Aorta (tissue), 5 donors: ENCODE data around the gene HSD17B12. TPM values are rescaled to one million over a fixed set of nuclear protein-coding genes. Genes with fewer than 3 reads are reported as not detected.

Source experiments
- ATAC-seq: fragments of 200-7000 bp; cut with Tn5 transposase; one replicate; pipeline ENCODE4 v1.9.1; 2022; ENCODE audit warnings: moderate library complexity; ENCODE audit not compliant: low FRiP score
- DNase-seq, 2 donors: peaks; one replicate each; pipeline ENCODE4 v3.0.0-alpha.2; 2020
- H3K27ac ChIP-seq, 2 donors: one replicate each; pipeline ENCODE4 v1.5.1; 2013; ENCODE audit warnings: low read length in 2 of 2, mild to moderate bottlenecking in 2 of 2, moderate library complexity in 2 of 2, control low read depth in 1 of 2, inconsistent platforms in 1 of 2, low read depth in 1 of 2
- H3K27me3 ChIP-seq, 2 donors: one replicate each; pipeline ENCODE4 v1.6.1; 2013; ENCODE audit warnings: control low read depth in 1 of 2, low read length in 1 of 2, mild to moderate bottlenecking in 1 of 2, moderate library complexity in 1 of 2; ENCODE audit not compliant: insufficient read depth in 2 of 2, control insufficient read depth in 1 of 2
- H3K36me3 ChIP-seq, 2 donors: one replicate each; pipeline ENCODE4 v1.6.1; 2013; ENCODE audit warnings: control low read depth in 1 of 2, low read length in 1 of 2, mild to moderate bottlenecking in 1 of 2; ENCODE audit not compliant: insufficient read depth in 2 of 2, control insufficient read depth in 1 of 2
- H3K4me1 ChIP-seq, 2 donors: one replicate each; pipeline ENCODE4 v1.6.1; 2013; ENCODE audit warnings: low read length in 2 of 2, control low read depth in 1 of 2, mild to moderate bottlenecking in 1 of 2, moderate library complexity in 1 of 2; ENCODE audit not compliant: insufficient read depth in 2 of 2, control insufficient read depth in 1 of 2
- H3K4me3 ChIP-seq, 2 donors: one replicate each; pipeline ENCODE4 v1.5.1; 2013; ENCODE audit warnings: low read length in 2 of 2, control low read depth in 1 of 2, mild to moderate bottlenecking in 1 of 2
- H3K9me3 ChIP-seq: one replicate; pipeline ENCODE4 v1.6.1; 2013; ENCODE audit warnings: mild to moderate bottlenecking, low read length; ENCODE audit not compliant: control insufficient read depth
- WGBS, 2 donors: extraction: QIAGEN DNeasy Blood & Tissue Kit; methylation state at CpG; one replicate each; pipeline ENCODE4 v1.1.7; 2013; 5-methylcytosine and 5-hydroxymethylcytosine counted together
- intact Hi-C, 2 donors: fragments of 100-400 bp; cut with DNase I; formaldehyde crosslinking; loops; one replicate each; pipeline versions ENCODE4 v1.14.2 to v1.15.0; 2022
- polyA plus RNA-seq, 2 donors: library from polyadenylated mRNA; stranded (reverse); fragments of 200-250 nt; gene quantifications; one replicate each; pipeline ENCODE4 v1.2.3, GENCODE V29; 2013
- total RNA-seq, 2 donors: library from RNA; stranded (reverse); fragmentation: NEBNext Ultra II Directional; extraction: Animal tissue kit (Norgen Biotek cat#: 25700); gene quantifications; one replicate each; pipeline ENCODE4 v1.2.1, GENCODE V29; 2021
- donor health status: healthy with polysubstance abuse.
- donor health status: Bipolar disorder and iron deficiency.
- donor health status: DM: no; HTN: no; CAD: no.
- donor health status: DM: no; HTN: no; CAD: no.
- donor health status: DM: yes; HTN: yes; CAD: no.

HSD17B12 gene
- total and polyA plus RNA-seq, 4 donors: 62.2 to 108 (median 87.3) TPM

- DNase-seq (peak; percentile 94 to 96), ATAC-seq (peak; percentile 99)
- peaks cover 1 to 6% of the 10 kb centered on the region in 2 donors for H3K4me1 ChIP-seq
- intact Hi-C loops: no loop called here
- WGBS, 2 donors: 0% methylated on average over 36 of the region's 36 CpGs
- H3K36me3 ChIP-seq: no peaks in the 10 kb centered on the region
- peak within 1 kb of the TSS; percentile 83 to 87 for H3K4me3 ChIP-seq
- H3K27me3 ChIP-seq: no peaks in the 10 kb centered on the region
- no peaks in the 10 kb centered on the region for H3K9me3 ChIP-seq
- H3K27ac ChIP-seq: peak within 1 kb of the TSS in 1 of 2 donors; percentile 6
These were observed 200.2 kb downstream of the HSD17B12 start, which contains the start of gene ALKBH3 for GRCh38 chr11:43880640-43881159. Gene ALKBH3 (plus strand): TSS chr11:43880831. CDS start chr11:43882653, 1,822 bp downstream.

- intact Hi-C loops: loop anchor here in 1 of 2 donors (2.0 kb wide), 1 partner anchor 50 kb away; the partner anchor contains the start of gene C11orf96
These were observed 212.3 kb downstream of the HSD17B12 start for GRCh38 chr11:43892851-43893250.

GRCh38 chr11:43894546-43894945 lies 214.0 kb downstream of the HSD17B12 start:
- Histone ChIP-seq H3K9me3 (no peaks in the 10 kb centered on the region), H3K27me3 (no peaks in the 10 kb centered on the region), H3K4me3 (no peak overlapping the region), H3K36me3 (peaks cover 3 to 9% of the 10 kb centered on the region in 2 donors), H3K27ac (no peak overlapping the region), H3K4me1 (no peaks in the 10 kb centered on the region)
- DNase-seq (no peak), ATAC-seq (no peak)
- WGBS, 2 donors: 23 to 26% methylated on average over 2 of the region's 2 CpGs
- intact Hi-C loops: no loop called here

More at GRCh38 chr11:43892851-43893250, 212.3 kb downstream of the HSD17B12 start:
- H3K4me1 ChIP-seq: no peaks in the 10 kb centered on the region
- DNase-seq (no peak), ATAC-seq (no peak)
- H3K27ac ChIP-seq: peak overlapping the region in 1 of 2 donors; percentile 76
- H3K9me3 ChIP-seq: no peaks in the 10 kb centered on the region
- H3K27me3 ChIP-seq: no peaks in the 10 kb centered on the region
- peaks cover 3 to 5% of the 10 kb centered on the region in 2 donors for H3K36me3 ChIP-seq
- 11 to 17% methylated on average over 3 of the region's 3 CpGs for WGBS, 2 donors
- H3K4me3 ChIP-seq: no peak overlapping the region

GRCh38 chr11:43895601-43896000 lies 215.1 kb downstream of the HSD17B12 start:
- Histone ChIP-seq H3K27me3 (no peaks in the 10 kb centered on the region), H3K9me3 (no peaks in the 10 kb centered on the region), H3K27ac (no peak overlapping the region), H3K4me3 (no peak overlapping the region), H3K36me3 (peaks cover 3 to 9% of the 10 kb centered on the region in 2 donors), H3K4me1 (no peaks in the 10 kb centered on the region)
- no peak for ATAC-seq
- intact Hi-C loops: no loop called here
- DNase-seq: no peak
- WGBS, 2 donors: 50 to 56% methylated on average over 2 of the region's 2 CpGs

GRCh38 chr11:43898574-43898973 lies 218.0 kb downstream of the HSD17B12 start:
- no peak for DNase-seq
- intact Hi-C loops: no loop called here
- Histone ChIP-seq H3K9me3 (no peaks in the 10 kb centered on the region), H3K4me3 (no peak overlapping the region), H3K27me3 (no peaks in the 10 kb centered on the region), H3K36me3 (peaks cover 3 to 9% of the 10 kb centered on the region in 2 donors), H3K4me1 (no peaks in the 10 kb centered on the region), H3K27ac (no peak overlapping the region)
- 95 to 96% methylated on average over 7 of the region's 7 CpGs for WGBS, 2 donors
- no peak for ATAC-seq

- peaks cover 3 to 9% of the 10 kb centered on the region in 2 donors for H3K36me3 ChIP-seq
- 89% methylated on average over 13 of the region's 13 CpGs for WGBS, 2 donors
These were observed 218.6 kb downstream of the HSD17B12 start for GRCh38 chr11:43899094-43899493.

GRCh38 chr11:43901551-43901950 lies 221.0 kb downstream of the HSD17B12 start:
- Histone ChIP-seq H3K4me3 (no peak overlapping the region), H3K27me3 (no peaks in the 10 kb centered on the region), H3K4me1 (peaks cover 0 to 4% of the 10 kb centered on the region in 2 donors), H3K27ac (no peak overlapping the region), H3K36me3 (peaks cover 3 to 9% of the 10 kb centered on the region in 2 donors), H3K9me3 (no peaks in the 10 kb centered on the region)
- ATAC-seq (no peak), DNase-seq (no peak)
- 93 to 94% methylated on average over 4 of the region's 4 CpGs for WGBS, 2 donors
- intact Hi-C loops: no loop called here

More at GRCh38 chr11:43899094-43899493, 218.6 kb downstream of the HSD17B12 start:
- DNase-seq: no peak
- no peak overlapping the region for H3K4me3 ChIP-seq
- H3K9me3 ChIP-seq: no peaks in the 10 kb centered on the region
- intact Hi-C loops: no loop called here
- no peak for ATAC-seq
- peaks cover 0 to 1% of the 10 kb centered on the region in 2 donors for H3K4me1 ChIP-seq
- H3K27me3 ChIP-seq: no peaks in the 10 kb centered on the region
- H3K27ac ChIP-seq: no peak overlapping the region

- WGBS, 2 donors: 62 to 64% methylated on average over 2 of the region's 2 CpGs
- H3K9me3 ChIP-seq: no peaks in the 10 kb centered on the region
- no peak overlapping the region for H3K4me3 ChIP-seq
- peaks cover 0 to 4% of the 10 kb centered on the region in 2 donors for H3K4me1 ChIP-seq
- H3K27ac ChIP-seq: no peak overlapping the region
- no peaks in the 10 kb centered on the region for H3K27me3 ChIP-seq
- H3K36me3 ChIP-seq: peaks cover 0 to 4% of the 10 kb centered on the region in 2 donors
- ATAC-seq: no peak
- DNase-seq: no peak
- intact Hi-C loops: no loop called here
These were observed 222.5 kb downstream of the HSD17B12 start for GRCh38 chr11:43903078-43903477.

- H3K4me3 ChIP-seq: no peak overlapping the region
- 90 to 92% methylated on average over 4 of the region's 4 CpGs for WGBS, 2 donors
- H3K27ac ChIP-seq: no peak overlapping the region
- no peaks in the 10 kb centered on the region for H3K9me3 ChIP-seq
- peaks cover 0 to 4% of the 10 kb centered on the region in 2 donors for H3K36me3 ChIP-seq
- no peak for ATAC-seq
- DNase-seq: no peak
- intact Hi-C loops: no loop called here
- peaks cover 0 to 4% of the 10 kb centered on the region in 2 donors for H3K4me1 ChIP-seq
- H3K27me3 ChIP-seq: no peaks in the 10 kb centered on the region
These were observed 223.4 kb downstream of the HSD17B12 start for GRCh38 chr11:43903969-43904368.
